D341Med (cell line): ENCODE results near the gene PLD3.

Experiments
- DNase-seq: peaks from one replicate; pipeline ENCODE4 v3.0.0; 2012; ENCODE audit warnings: low spot score

Gene PLD3

GRCh38 chr19:40348125-40348913, at the start of gene PLD3, which contains the start of gene C19orf47:
Gene PLD3 (plus strand): TSS chr19:40348695. CDS start chr19:40366484, 17,789 bp downstream.
Gene C19orf47 (minus strand): TSS chr19:40348397. CDS start chr19:40341857, 6,540 bp downstream.
- DNase-seq: peak; percentile 100

- no peak for DNase-seq
Measured at GRCh38 chr19:40300668-40301067, 47.8 kb upstream of the PLD3 start.

GRCh38 chr19:40302224-40303011, 46.1 kb upstream of the PLD3 start:
- no peak for DNase-seq

- no peak for DNase-seq
Measured at GRCh38 chr19:40303765-40304164, 44.7 kb upstream of the PLD3 start.

- no peak for DNase-seq
Measured at GRCh38 chr19:40304306-40304705, 44.2 kb upstream of the PLD3 start.

GRCh38 chr19:40305403-40305802, 43.1 kb upstream of the PLD3 start:
- DNase-seq: peak; percentile 82

- DNase-seq: no peak
Measured at GRCh38 chr19:40309666-40310065, 38.8 kb upstream of the PLD3 start.

GRCh38 chr19:40312533-40312932, 36.0 kb upstream of the PLD3 start:
- no peak for DNase-seq

GRCh38 chr19:40313229-40313983, 35.1 kb upstream of the PLD3 start:
- DNase-seq: no peak

- DNase-seq: no peak
Measured at GRCh38 chr19:40314656-40315055, 33.8 kb upstream of the PLD3 start.

- DNase-seq: no peak
Measured at GRCh38 chr19:40315812-40316470, 32.6 kb upstream of the PLD3 start.

- DNase-seq: no peak
Measured at GRCh38 chr19:40317338-40317737, 31.2 kb upstream of the PLD3 start.

GRCh38 chr19:40320558-40320935, 27.9 kb upstream of the PLD3 start:
- DNase-seq: no peak

GRCh38 chr19:40321076-40321475, 27.4 kb upstream of the PLD3 start:
- no peak for DNase-seq

- DNase-seq: no peak
Measured at GRCh38 chr19:40321566-40322270, 26.8 kb upstream of the PLD3 start.

- DNase-seq: no peak
Measured at GRCh38 chr19:40322271-40322610, 26.3 kb upstream of the PLD3 start.

- DNase-seq: no peak
Measured at GRCh38 chr19:40322951-40323615, 25.4 kb upstream of the PLD3 start.

- DNase-seq: no peak
Measured at GRCh38 chr19:40323705-40324104, 24.8 kb upstream of the PLD3 start.

GRCh38 chr19:40326201-40326600, 22.3 kb upstream of the PLD3 start:
- DNase-seq: no peak

- DNase-seq: no peak
Measured at GRCh38 chr19:40331052-40331451, 17.4 kb upstream of the PLD3 start.

GRCh38 chr19:40332669-40333068, 15.8 kb upstream of the PLD3 start:
- DNase-seq: no peak
